Activated T-cell treated with anti-CD3 and anti-CD28 coated beads, Interleukin-2, amount 50 U/mL, for 72 hours (primary cell): ENCODE measurements around the gene VAV2. TPM values are rescaled to one million over a fixed set of nuclear protein-coding genes. Genes with fewer than 3 reads are reported as not detected.

Source experiments
- ATAC-seq, 2 donors: fragments of 150-1000 bp; cut with Tn5 transposase; replicated peaks in 1 of 2; 2 replicates each; pipeline ENCODE4 v1.10.0; 2021; ENCODE audit warnings: moderate library complexity in 2 of 2, mild to moderate bottlenecking in 1 of 2
- DNase-seq, 2 donors: peaks; one replicate each; pipeline ENCODE4 v3.0.0; 2021 to 2022; ENCODE audit warnings: mixed read lengths in 1 of 2
- H3K27ac Mint-ChIP-seq: one replicate; pipeline ENCODE4 v1.8.0; 2022; ENCODE audit warnings: mild to moderate bottlenecking, moderate library complexity, mixed read lengths
- H3K27me3 Mint-ChIP-seq: one replicate; pipeline ENCODE4 v1.8.0; 2022; ENCODE audit warnings: low read depth, mixed read lengths
- H3K36me3 Mint-ChIP-seq, 2 donors: one replicate each; pipeline ENCODE4 v1.8.0; 2022; ENCODE audit warnings: mixed read lengths in 2 of 2, mild to moderate bottlenecking in 1 of 2; ENCODE audit not compliant: insufficient read depth in 2 of 2
- H3K4me1 Mint-ChIP-seq: one replicate; pipeline ENCODE4 v1.8.0; 2022; ENCODE audit warnings: low read depth, mixed read lengths
- H3K4me3 Mint-ChIP-seq, 2 donors: one replicate each; pipeline ENCODE4 v1.8.0; 2022; ENCODE audit warnings: mild to moderate bottlenecking in 2 of 2, mixed read lengths in 2 of 2, moderate library complexity in 2 of 2
- H3K9me3 Mint-ChIP-seq, 2 donors: one replicate each; pipeline ENCODE4 v1.8.0; 2022; ENCODE audit warnings: mixed read lengths in 2 of 2
- total RNA-seq, 2 donors: library from RNA; stranded (reverse); gene quantifications; one replicate each; pipeline ENCODE4 v1.2.3, GENCODE V29; 2022

The VAV2 gene
- total RNA-seq, 2 donors from 2014 or later = 4.6 to 5.1 TPM

DNA sequence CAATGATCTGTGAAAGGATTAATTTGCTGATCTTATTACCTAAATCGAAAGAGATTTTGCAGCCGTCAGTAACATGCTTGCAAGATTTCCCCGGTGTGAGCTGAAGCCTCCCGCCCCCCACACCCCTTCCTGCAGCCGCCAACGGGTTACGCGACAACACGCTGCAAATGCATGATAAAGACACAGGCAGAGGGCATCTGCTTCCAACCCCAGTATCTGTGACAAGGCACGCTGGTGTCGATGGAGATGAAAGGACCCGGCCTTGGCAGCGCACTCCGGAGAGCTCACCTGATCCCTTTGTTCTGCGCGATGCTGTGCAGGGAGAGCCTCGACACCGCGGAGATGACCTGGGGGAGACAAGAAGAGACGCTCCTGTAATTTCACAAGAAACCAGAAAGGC, 131.0 kb downstream of the VAV2 start:
- Mint-ChIP-seq H3K27ac (no peak overlapping the region), H3K4me3 (no peak overlapping the region)
- ATAC-seq = no peak

DNA sequence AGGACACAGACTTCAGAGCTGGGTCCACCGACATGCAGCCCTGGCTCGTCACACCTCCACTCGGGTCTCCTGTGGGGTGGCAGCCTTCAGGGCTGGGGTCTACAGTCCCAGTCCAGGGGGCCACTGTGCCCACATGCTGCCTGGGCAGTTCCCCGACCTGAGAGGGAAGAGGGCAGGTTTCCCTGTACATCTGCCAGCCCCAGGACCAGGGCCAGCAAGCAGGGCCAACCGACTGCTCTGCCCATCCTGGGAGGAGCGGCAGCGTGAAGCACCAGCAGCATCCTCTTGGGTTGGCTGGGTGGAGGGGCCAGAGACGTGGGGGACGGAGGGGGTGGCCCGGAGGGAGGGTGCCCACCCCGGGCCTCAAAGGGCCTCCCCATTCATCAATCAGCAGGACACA, 133.4 kb downstream of the VAV2 start:
- DNase-seq (no peak), ATAC-seq (no peak)
- Mint-ChIP-seq H3K27ac (no peak overlapping the region), H3K9me3 (no peaks in the 10 kb centered on the region), H3K36me3 (no peaks in the 10 kb centered on the region), H3K4me1 (no peaks in the 10 kb centered on the region), H3K4me3 (no peak overlapping the region), H3K27me3 (no peaks in the 10 kb centered on the region)

More for the DNA sequence above, 131.0 kb downstream of the VAV2 start:
- Mint-ChIP-seq H3K4me1 (no peaks in the 10 kb centered on the region), H3K36me3 (peaks cover 2 to 4% of the 10 kb centered on the region in 2 donors), H3K27me3 (no peaks in the 10 kb centered on the region), H3K9me3 (peaks cover 3 to 6% of the 10 kb centered on the region in 2 donors)
- DNase-seq = no peak

DNA sequence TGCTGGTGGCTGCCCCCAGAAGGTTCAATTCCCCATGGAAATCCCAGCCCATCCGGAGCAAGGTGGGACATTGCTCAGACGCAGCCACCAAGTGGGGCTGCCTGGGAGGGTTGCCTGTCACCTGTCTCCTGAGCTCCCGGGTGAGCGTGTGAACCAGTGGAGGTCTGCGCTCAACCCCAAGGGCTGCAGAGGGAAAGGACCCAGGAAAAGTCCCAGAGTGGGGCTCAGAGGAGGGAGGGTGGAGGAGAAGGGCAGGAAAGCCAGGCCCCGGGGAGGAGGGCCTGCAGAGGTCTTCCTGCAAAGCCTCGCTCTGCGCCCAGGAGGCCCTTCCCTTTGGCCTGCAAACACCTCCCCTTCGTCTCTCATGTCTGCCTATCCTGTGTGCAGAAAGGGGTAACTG, 134.5 kb downstream of the VAV2 start:
- Mint-ChIP-seq H3K27ac (no peak overlapping the region), H3K27me3 (no peaks in the 10 kb centered on the region), H3K4me1 (no peaks in the 10 kb centered on the region), H3K36me3 (no peaks in the 10 kb centered on the region), H3K9me3 (no peaks in the 10 kb centered on the region), H3K4me3 (no peak overlapping the region)
- ATAC-seq = no peak
- DNase-seq = no peak

DNA sequence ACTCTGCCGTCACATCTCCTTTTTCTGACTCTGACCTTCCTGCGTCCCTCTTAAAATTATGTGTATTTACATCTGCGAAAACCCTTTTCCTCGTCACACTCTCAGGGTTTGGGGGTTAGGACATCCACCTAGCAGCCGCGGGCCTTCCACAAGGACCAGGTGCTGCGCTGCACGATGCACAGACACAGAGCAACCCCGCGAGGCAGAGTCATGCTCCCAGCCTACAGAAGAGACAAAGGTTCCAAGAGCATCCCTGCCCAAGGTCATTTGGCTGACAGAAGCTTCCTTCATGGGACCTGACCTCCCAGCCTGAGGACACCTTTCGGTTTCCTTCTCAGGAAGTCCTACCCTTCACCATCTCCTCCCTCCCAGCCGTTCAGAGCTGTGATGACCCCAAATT, 135.3 kb downstream of the VAV2 start:
- no peaks in the 10 kb centered on the region for H3K27me3 Mint-ChIP-seq
- no peaks in the 10 kb centered on the region for H3K36me3 Mint-ChIP-seq
- H3K4me3 Mint-ChIP-seq = no peak overlapping the region
- no peaks in the 10 kb centered on the region for H3K9me3 Mint-ChIP-seq
- H3K4me1 Mint-ChIP-seq = no peaks in the 10 kb centered on the region
- no peak for DNase-seq
- ATAC-seq = no peak
- no peak overlapping the region for H3K27ac Mint-ChIP-seq

DNA sequence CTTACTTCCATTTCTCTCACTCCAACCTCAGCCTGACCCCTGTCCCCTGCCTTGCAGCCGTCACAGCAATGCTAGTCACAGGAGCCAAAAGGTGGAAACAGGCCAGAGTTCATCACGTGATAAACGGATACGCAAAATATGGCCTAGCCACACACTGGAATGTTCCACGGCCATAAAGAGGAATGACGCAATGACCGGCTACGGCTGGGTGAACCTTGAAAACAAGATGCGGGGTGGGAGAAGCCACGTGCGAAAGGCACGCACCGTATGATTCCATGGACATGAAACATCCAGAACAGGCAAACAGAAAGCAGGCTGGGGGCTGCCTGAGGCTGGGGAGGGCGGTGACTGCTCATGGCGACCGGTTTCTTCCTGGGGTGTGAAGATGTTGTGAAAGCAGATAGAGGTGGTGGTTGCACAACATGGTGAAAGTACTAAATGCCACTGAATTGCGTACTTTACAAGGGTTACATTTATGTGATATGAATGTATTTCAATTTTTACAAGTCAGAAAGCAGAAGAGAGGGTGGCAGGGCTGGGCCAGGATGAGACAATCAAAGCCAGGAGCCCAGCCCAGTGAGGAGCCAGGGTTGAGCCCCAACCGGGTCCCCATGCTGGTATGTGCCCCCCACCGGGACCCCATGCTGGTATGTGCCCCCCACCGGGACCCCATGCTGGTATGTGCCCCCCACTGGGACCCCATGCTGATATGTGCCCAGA, 136.2 kb downstream of the VAV2 start:
- no peak overlapping the region for H3K4me3 Mint-ChIP-seq
- DNase-seq (no peak), ATAC-seq (no peak)
- H3K36me3 Mint-ChIP-seq = no peaks in the 10 kb centered on the region
- no peak overlapping the region for H3K27ac Mint-ChIP-seq
- no peaks in the 10 kb centered on the region for H3K4me1 Mint-ChIP-seq
- no peaks in the 10 kb centered on the region for H3K9me3 Mint-ChIP-seq
- H3K27me3 Mint-ChIP-seq = no peaks in the 10 kb centered on the region

DNA sequence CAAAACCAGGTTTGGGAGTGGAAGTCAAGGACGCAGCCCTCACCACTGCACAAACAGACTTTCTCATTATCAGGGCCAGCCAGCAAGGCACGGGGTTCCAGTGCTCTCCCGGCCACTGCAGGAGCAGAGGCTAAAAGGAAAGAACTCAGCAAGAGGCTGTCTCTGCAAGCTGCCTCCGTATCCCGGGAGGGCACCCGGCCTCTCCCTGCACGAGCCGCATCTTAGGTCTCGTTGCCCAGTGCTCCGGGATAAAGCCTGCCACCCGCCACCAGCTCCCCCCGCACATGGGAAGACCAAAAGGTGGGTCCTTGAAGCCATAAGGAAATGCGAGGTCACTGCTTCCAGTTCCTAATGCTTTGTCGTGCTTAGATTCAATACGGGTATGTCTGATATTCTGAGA, 136.8 kb downstream of the VAV2 start:
- Mint-ChIP-seq H3K27ac (no peak overlapping the region), H3K4me3 (no peak overlapping the region), H3K4me1 (no peaks in the 10 kb centered on the region), H3K36me3 (no peaks in the 10 kb centered on the region), H3K27me3 (no peaks in the 10 kb centered on the region), H3K9me3 (no peaks in the 10 kb centered on the region)
- ATAC-seq (no peak), DNase-seq (no peak)

DNA sequence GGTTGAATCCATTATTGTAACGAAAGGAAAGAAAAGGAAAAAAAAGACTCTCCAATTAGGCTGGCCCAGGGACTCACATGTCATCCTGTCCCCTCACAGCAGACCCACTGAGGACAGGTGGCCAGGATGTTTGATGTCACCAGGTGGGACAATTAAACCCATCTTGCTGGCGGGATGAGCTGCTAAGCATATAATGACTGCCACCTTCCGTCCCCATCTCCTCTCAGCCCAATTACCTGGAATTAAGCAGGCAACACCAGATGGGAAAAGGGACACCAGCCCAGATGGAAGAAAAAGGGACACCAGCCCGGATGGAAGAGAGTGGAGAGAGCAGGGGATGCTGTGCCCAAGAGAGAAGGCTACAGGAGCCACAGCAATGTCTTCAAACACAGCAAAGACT, 137.4 kb downstream of the VAV2 start:
- H3K36me3 Mint-ChIP-seq = no peaks in the 10 kb centered on the region
- no peak overlapping the region for H3K27ac Mint-ChIP-seq
- ATAC-seq (no peak), DNase-seq (no peak)
- H3K4me1 Mint-ChIP-seq = no peaks in the 10 kb centered on the region
- no peaks in the 10 kb centered on the region for H3K27me3 Mint-ChIP-seq
- H3K4me3 Mint-ChIP-seq = no peak overlapping the region
- H3K9me3 Mint-ChIP-seq = no peaks in the 10 kb centered on the region

DNA sequence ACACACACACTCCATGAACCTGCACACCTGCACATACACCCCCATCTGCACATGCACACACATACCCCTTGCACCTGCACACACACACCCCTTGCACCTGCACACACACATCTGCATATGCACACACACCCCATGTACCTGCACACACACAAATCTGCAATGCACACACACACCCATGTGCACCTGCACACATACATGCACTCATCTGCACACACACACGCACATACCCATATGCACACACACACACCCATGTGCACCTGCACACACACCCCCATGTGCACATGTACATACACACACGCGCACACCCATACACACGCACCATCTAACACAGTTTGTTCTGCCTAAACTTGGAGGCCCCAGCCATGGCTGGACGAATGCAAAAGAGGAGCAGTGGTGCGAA, 138.1 kb downstream of the VAV2 start:
- no peaks in the 10 kb centered on the region for H3K4me1 Mint-ChIP-seq
- ATAC-seq = no peak
- H3K27ac Mint-ChIP-seq = no peak overlapping the region
- H3K27me3 Mint-ChIP-seq = no peaks in the 10 kb centered on the region
- H3K36me3 Mint-ChIP-seq = no peaks in the 10 kb centered on the region
- no peaks in the 10 kb centered on the region for H3K9me3 Mint-ChIP-seq
- DNase-seq = no peak
- no peak overlapping the region for H3K4me3 Mint-ChIP-seq

DNA sequence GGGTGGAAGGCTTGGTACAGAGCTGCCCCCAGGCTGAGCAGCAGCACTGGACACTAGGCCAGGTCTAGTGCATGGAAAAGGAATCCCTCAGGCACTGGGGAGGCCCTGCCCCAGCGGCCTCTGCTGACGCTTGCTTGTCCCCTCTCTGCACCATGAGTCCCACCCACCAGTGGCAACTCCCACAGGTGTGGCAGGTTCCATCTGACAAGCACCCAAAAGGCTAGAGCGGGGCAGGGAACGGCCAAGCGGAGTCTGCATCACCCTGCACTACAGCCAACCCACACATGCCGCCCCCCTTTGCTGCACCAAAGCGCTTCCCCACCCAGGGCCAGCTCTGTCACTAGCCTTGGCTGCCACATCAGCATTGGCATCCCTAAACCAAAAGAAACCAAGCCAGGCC, 138.8 kb downstream of the VAV2 start:
- no peak for DNase-seq
- no peaks in the 10 kb centered on the region for H3K36me3 Mint-ChIP-seq
- no peaks in the 10 kb centered on the region for H3K27me3 Mint-ChIP-seq
- H3K9me3 Mint-ChIP-seq = no peaks in the 10 kb centered on the region
- no peak for ATAC-seq
- H3K27ac Mint-ChIP-seq = no peak overlapping the region
- no peaks in the 10 kb centered on the region for H3K4me1 Mint-ChIP-seq
- H3K4me3 Mint-ChIP-seq = no peak overlapping the region

DNA sequence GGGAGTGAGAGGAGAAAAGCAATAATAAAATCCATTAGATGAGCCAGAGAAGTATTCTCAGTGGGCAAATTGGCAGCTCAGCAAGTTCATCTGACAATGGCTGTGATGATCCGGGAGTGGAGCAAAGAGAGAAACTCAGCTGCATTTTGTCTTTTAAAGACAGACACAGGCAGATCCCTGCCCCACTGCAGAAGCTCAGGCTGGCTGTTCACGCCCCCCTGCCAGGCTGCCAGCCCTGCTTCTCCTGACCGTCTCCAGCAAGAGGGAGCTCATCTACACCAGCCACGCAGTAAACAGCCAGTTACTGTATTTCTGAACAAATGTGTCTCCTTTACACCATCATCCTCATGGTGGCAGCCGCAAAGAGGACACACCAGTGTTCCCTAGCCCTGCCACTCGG, 139.7 kb downstream of the VAV2 start:
- no peak overlapping the region for H3K27ac Mint-ChIP-seq
- no peak overlapping the region for H3K4me3 Mint-ChIP-seq
- ATAC-seq (no peak), DNase-seq (no peak)
- H3K9me3 Mint-ChIP-seq = no peaks in the 10 kb centered on the region
- H3K27me3 Mint-ChIP-seq = no peaks in the 10 kb centered on the region
- H3K36me3 Mint-ChIP-seq = no peaks in the 10 kb centered on the region
- no peaks in the 10 kb centered on the region for H3K4me1 Mint-ChIP-seq

DNA sequence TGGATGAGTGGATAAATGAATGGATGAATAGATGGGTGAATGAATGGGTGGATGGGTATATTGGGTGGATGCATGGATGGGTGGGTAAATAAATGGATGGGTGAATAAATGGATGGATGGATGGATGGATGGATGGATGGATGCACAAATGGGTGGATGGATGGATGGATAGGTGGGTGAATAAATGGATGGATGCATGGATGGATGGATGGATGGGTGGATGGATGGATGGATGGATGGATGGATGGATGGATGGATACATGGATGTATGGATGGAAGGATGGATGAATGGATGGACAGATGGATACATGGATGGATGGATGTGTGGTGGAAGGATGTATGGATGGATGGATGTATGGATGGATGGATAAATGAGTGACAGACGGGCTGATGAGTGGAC, 140.4 kb downstream of the VAV2 start:
- H3K36me3 Mint-ChIP-seq = no peaks in the 10 kb centered on the region
- H3K4me3 Mint-ChIP-seq = no peak overlapping the region
- H3K27me3 Mint-ChIP-seq = no peaks in the 10 kb centered on the region
- no peaks in the 10 kb centered on the region for H3K4me1 Mint-ChIP-seq
- no peaks in the 10 kb centered on the region for H3K9me3 Mint-ChIP-seq
- ATAC-seq = no peak
- H3K27ac Mint-ChIP-seq = no peak overlapping the region
- no peak for DNase-seq

DNA sequence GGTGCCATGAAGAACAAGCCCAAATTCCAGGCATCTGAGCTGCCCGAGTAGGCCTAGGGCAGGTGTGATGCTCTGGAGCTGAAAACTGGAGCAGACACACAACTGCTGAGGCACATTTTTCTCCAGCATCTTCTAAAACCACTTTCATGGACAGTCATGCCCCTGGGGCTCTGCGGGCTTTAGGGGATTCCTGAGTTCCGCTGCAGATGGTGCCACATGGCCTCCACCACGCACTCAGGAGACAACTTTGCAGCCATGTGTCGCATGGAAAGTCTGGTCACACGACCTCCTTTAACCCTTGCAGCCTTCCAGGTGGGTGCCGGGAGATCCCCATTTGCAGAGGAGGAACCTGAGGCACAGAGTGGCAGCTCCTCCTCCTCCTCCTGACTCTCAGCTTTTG, 141.2 kb downstream of the VAV2 start:
- H3K4me1 Mint-ChIP-seq = no peaks in the 10 kb centered on the region
- H3K36me3 Mint-ChIP-seq = no peaks in the 10 kb centered on the region
- no peaks in the 10 kb centered on the region for H3K9me3 Mint-ChIP-seq
- DNase-seq (no peak), ATAC-seq (no peak)
- H3K27ac Mint-ChIP-seq = no peak overlapping the region
- H3K4me3 Mint-ChIP-seq = no peak overlapping the region
- H3K27me3 Mint-ChIP-seq = no peaks in the 10 kb centered on the region

DNA sequence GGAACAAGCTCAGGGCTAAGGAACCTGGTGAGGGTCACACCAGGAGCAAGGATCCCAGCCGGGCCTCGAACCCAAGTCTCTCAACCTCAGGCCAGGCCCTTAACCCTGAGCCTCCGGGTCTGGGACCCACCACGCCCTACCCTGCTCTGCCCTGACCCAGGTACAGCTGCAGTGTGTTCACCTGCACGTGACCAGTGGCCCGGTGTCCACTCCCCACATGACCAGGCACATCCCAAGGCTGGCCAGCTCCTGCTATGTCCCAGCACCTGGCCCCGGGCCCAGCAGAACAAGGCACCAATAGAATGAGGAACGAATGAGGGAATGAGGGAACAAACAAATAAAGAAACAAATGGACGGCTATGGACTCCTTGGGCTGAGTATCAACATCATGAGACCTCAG, 142.0 kb downstream of the VAV2 start:
- ATAC-seq (no peak), DNase-seq (no peak)
- Mint-ChIP-seq H3K9me3 (no peaks in the 10 kb centered on the region), H3K27me3 (no peaks in the 10 kb centered on the region), H3K27ac (no peak overlapping the region), H3K4me1 (no peaks in the 10 kb centered on the region), H3K4me3 (no peak overlapping the region), H3K36me3 (no peaks in the 10 kb centered on the region)

DNA sequence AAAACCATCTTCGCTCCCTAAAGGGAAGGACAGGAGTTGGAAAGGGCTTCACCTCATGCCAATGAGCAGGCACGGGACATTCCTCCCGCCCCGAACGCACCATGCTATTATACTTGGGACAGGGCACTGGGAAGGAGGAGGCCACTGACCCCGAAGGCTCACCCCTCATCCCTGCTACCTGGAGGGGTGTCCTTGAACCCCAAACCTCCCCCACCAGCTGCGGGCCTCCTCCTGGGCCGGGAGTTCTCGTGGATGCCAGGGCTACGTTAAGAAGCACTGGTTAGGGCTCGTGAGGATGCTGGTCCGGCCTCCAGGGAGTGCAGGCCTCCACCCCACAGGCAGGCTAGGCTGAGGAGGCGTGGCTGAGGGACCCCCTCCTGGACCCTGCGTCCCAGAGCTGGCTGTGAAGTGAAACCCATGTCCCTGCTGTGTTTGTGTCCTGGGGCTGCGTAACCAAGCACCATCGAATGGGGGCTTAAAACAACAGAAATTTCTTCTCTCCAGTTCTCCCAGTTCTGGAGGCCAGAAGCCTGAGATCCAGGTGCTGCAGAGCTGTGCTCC, 142.9 kb downstream of the VAV2 start:
- Mint-ChIP-seq H3K27me3 (no peaks in the 10 kb centered on the region), H3K36me3 (no peaks in the 10 kb centered on the region)
- ATAC-seq = no peak

More for the DNA sequence above, 142.9 kb downstream of the VAV2 start:
- no peak for DNase-seq
- Mint-ChIP-seq H3K4me3 (no peak overlapping the region), H3K4me1 (no peaks in the 10 kb centered on the region), H3K9me3 (no peaks in the 10 kb centered on the region), H3K27ac (no peak overlapping the region)
